Measurements from ENCODE around the gene ZCCHC24.

Gene ZCCHC24

GRCh38 chr10:79418274-79418673 lies 27.1 kb downstream of the ZCCHC24 start:
- Histone ChIP-seq H3K4me3 (ENCODE audit: low read length) (no peak overlapping the region), H3K9ac (ENCODE audit: low read length) (no peak overlapping the region), H3K27me3 (ENCODE audit: control insufficient read depth, insufficient read depth, low read length) (no peaks in the 10 kb centered on the region), H3K27ac (ENCODE audit: low read depth, low read length) (no peak overlapping the region), H3K4me1 (ENCODE audit: control insufficient read depth, insufficient read depth, low read length) (peaks cover 52% of the 10 kb centered on the region), H3K36me3 (ENCODE audit: control insufficient read depth, insufficient read depth, low read length) (peaks cover 5% of the 10 kb centered on the region)

DNA sequence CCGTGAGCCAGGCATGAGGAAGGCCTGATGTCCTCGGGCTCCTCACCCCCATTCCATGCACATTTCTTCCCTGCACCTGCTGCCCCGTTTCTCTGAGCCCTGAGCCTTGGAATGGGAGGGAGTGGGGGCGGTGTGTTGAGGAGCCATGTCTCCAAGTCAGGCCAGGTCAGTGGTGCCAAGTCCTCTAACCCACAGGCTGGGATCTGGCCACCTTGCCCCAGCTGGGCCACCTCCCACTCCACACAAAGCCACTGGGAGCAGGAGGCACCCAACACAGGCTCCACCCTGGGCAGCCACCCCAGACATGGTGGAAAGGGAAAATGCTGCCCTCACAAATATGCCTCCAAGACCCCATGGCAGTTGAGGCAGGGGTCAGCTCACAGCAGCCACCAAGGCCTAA lies 27.7 kb downstream of the ZCCHC24 start:
- Histone ChIP-seq H3K9ac (ENCODE audit: low read length) (no peak overlapping the region), H3K36me3 (ENCODE audit: control insufficient read depth, insufficient read depth, low read length) (peaks cover 5% of the 10 kb centered on the region), H3K4me1 (ENCODE audit: control insufficient read depth, insufficient read depth, low read length) (peaks cover 50% of the 10 kb centered on the region), H3K27ac (ENCODE audit: low read depth, low read length) (no peak overlapping the region), H3K27me3 (ENCODE audit: control insufficient read depth, insufficient read depth, low read length) (no peaks in the 10 kb centered on the region), H3K4me3 (ENCODE audit: low read length) (no peak overlapping the region)

- H3K36me3 ChIP-seq (ENCODE audit: control insufficient read depth, insufficient read depth, low read length), result peaks cover 5% of the 10 kb centered on the region
- no peak overlapping the region for H3K9ac ChIP-seq (ENCODE audit: low read length)
- no peak overlapping the region for H3K4me3 ChIP-seq (ENCODE audit: low read length)
- H3K4me1 ChIP-seq (ENCODE audit: control insufficient read depth, insufficient read depth, low read length), result peaks cover 47% of the 10 kb centered on the region
- no peaks in the 10 kb centered on the region for H3K27me3 ChIP-seq (ENCODE audit: control insufficient read depth, insufficient read depth, low read length)
- no peak overlapping the region for H3K27ac ChIP-seq (ENCODE audit: low read depth, low read length)
Observed at GRCh38 chr10:79417266-79417665, 28.2 kb downstream of the ZCCHC24 start.

DNA sequence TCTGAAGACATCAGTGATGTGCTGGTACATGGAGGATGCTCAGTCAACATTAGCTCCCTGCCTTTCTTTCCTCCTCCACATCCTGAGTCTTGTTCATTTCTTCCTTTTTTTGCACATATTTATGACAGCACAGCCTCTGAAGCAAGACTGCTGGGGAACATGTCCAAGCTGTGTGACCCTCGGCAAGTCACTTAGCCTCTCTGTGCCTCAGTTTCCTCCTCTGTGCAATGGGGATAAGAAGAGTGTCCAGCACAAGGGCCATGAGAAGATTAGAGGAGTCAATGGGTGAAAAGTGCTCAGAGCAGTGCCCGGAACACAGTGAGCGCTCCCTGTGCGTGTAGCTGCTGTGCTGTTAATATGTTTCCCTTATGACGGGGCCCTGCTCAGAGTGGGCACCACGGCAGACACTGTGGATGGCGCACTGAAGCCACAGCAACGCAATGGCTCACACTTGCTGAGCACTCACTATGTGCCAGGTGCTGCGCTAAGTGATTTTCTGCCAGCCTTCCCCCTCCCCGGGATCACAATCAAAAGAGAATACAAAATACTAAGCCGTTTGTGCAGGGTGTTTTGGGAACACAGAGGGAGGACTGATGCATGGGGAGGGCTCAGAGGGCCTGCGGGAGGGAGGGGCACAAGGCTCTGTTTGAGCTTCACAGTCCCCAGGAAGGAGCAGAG lies 28.7 kb downstream of the ZCCHC24 start:
- Histone ChIP-seq H3K36me3 (ENCODE audit: control insufficient read depth, insufficient read depth, low read length) (peaks cover 5% of the 10 kb centered on the region), H3K4me1 (ENCODE audit: control insufficient read depth, insufficient read depth, low read length) (peaks cover 42% of the 10 kb centered on the region), H3K27ac (ENCODE audit: low read depth, low read length) (no peak overlapping the region), H3K27me3 (ENCODE audit: control insufficient read depth, insufficient read depth, low read length) (no peaks in the 10 kb centered on the region), H3K4me3 (ENCODE audit: low read length) (no peak overlapping the region), H3K9ac (ENCODE audit: low read length) (no peak overlapping the region)

- H3K4me1 ChIP-seq (ENCODE audit: control insufficient read depth, insufficient read depth, low read length), result peaks cover 37% of the 10 kb centered on the region
- H3K9ac ChIP-seq (ENCODE audit: low read length), result no peak overlapping the region
- no peaks in the 10 kb centered on the region for H3K27me3 ChIP-seq (ENCODE audit: control insufficient read depth, insufficient read depth, low read length)
- no peak overlapping the region for H3K27ac ChIP-seq (ENCODE audit: low read depth, low read length)
- H3K4me3 ChIP-seq (ENCODE audit: low read length), result no peak overlapping the region
- H3K36me3 ChIP-seq (ENCODE audit: control insufficient read depth, insufficient read depth, low read length), result peaks cover 5% of the 10 kb centered on the region
Observed at GRCh38 chr10:79415736-79416577, 29.5 kb downstream of the ZCCHC24 start.

- Histone ChIP-seq H3K27me3 (ENCODE audit: control insufficient read depth, insufficient read depth, low read length) (no peaks in the 10 kb centered on the region), H3K27ac (ENCODE audit: low read depth, low read length) (no peak overlapping the region), H3K4me3 (ENCODE audit: low read length) (no peak overlapping the region), H3K9ac (ENCODE audit: low read length) (no peak overlapping the region), H3K36me3 (ENCODE audit: control insufficient read depth, insufficient read depth, low read length) (peaks cover 5% of the 10 kb centered on the region), H3K4me1 (ENCODE audit: control insufficient read depth, insufficient read depth, low read length) (peaks cover 42% of the 10 kb centered on the region)
Observed at GRCh38 chr10:79414714-79415113, 30.7 kb downstream of the ZCCHC24 start.

DNA sequence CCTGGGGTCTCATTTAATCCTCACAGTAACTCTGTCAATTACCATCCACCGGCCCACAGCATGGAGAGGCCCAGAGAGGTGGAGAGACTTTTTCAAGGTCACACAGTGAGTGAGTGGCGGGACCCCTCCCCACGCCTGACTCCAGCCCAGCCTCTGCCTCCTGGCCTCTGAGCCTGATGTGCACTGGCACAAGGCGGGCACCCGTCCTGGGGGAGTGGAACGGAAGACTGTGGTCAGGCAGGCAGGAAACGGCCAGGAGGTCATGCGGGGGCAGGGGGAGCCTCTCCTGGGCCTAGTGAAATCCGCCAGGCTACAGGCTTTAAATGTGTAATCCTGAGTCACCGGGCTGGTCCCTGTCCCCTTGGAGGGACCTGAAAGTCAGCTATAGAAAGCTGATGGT lies 32.2 kb downstream of the ZCCHC24 start:
- no peak overlapping the region for H3K9ac ChIP-seq (ENCODE audit: low read length)
- H3K4me3 ChIP-seq (ENCODE audit: low read length), result no peak overlapping the region
- H3K36me3 ChIP-seq (ENCODE audit: control insufficient read depth, insufficient read depth, low read length), result peaks cover 5% of the 10 kb centered on the region
- peaks cover 50% of the 10 kb centered on the region for H3K4me1 ChIP-seq (ENCODE audit: control insufficient read depth, insufficient read depth, low read length)
- H3K27me3 ChIP-seq (ENCODE audit: control insufficient read depth, insufficient read depth, low read length), result no peaks in the 10 kb centered on the region
- no peak overlapping the region for H3K27ac ChIP-seq (ENCODE audit: low read depth, low read length)

- Histone ChIP-seq H3K4me1 (ENCODE audit: control insufficient read depth, insufficient read depth, low read length) (peaks cover 52% of the 10 kb centered on the region), H3K36me3 (ENCODE audit: control insufficient read depth, insufficient read depth, low read length) (peaks cover 5% of the 10 kb centered on the region), H3K27ac (ENCODE audit: low read depth, low read length) (no peak overlapping the region), H3K9ac (ENCODE audit: low read length) (no peak overlapping the region), H3K27me3 (ENCODE audit: control insufficient read depth, insufficient read depth, low read length) (no peaks in the 10 kb centered on the region), H3K4me3 (ENCODE audit: low read length) (no peak overlapping the region)
Observed at GRCh38 chr10:79412516-79412915, 32.9 kb downstream of the ZCCHC24 start.

GRCh38 chr10:79411546-79412495 lies 33.6 kb downstream of the ZCCHC24 start:
- Histone ChIP-seq H3K4me1 (ENCODE audit: control insufficient read depth, insufficient read depth, low read length) (peaks cover 53% of the 10 kb centered on the region), H3K27me3 (ENCODE audit: control insufficient read depth, insufficient read depth, low read length) (no peaks in the 10 kb centered on the region), H3K27ac (ENCODE audit: low read depth, low read length) (no peak overlapping the region), H3K9ac (ENCODE audit: low read length) (no peak overlapping the region), H3K36me3 (ENCODE audit: control insufficient read depth, insufficient read depth, low read length) (peaks cover 5% of the 10 kb centered on the region), H3K4me3 (ENCODE audit: low read length) (no peak overlapping the region)

GRCh38 chr10:79410315-79411094 lies 34.9 kb downstream of the ZCCHC24 start:
- Histone ChIP-seq H3K9ac (ENCODE audit: low read length) (no peak overlapping the region), H3K36me3 (ENCODE audit: control insufficient read depth, insufficient read depth, low read length) (no peaks in the 10 kb centered on the region)

GRCh38 chr10:79409726-79410085 lies 35.7 kb downstream of the ZCCHC24 start:
- Histone ChIP-seq H3K9ac (ENCODE audit: low read length) (no peak overlapping the region), H3K36me3 (ENCODE audit: control insufficient read depth, insufficient read depth, low read length) (no peaks in the 10 kb centered on the region), H3K27ac (ENCODE audit: low read depth, low read length) (no peak overlapping the region), H3K4me3 (ENCODE audit: low read length) (no peak overlapping the region), H3K27me3 (ENCODE audit: control insufficient read depth, insufficient read depth, low read length) (no peaks in the 10 kb centered on the region), H3K4me1 (ENCODE audit: control insufficient read depth, insufficient read depth, low read length) (peaks cover 58% of the 10 kb centered on the region)

More at GRCh38 chr10:79410315-79411094, 34.9 kb downstream of the ZCCHC24 start:
- Histone ChIP-seq H3K27ac (ENCODE audit: low read depth, low read length) (no peak overlapping the region), H3K27me3 (ENCODE audit: control insufficient read depth, insufficient read depth, low read length) (no peaks in the 10 kb centered on the region), H3K4me3 (ENCODE audit: low read length) (no peak overlapping the region), H3K4me1 (ENCODE audit: control insufficient read depth, insufficient read depth, low read length) (peaks cover 53% of the 10 kb centered on the region)

All from rectal smooth muscle tissue (tissue), 1 donor.